Naive B cell (primary cell): ENCODE results near the gene TMEM91. TPM values are rescaled to one million over a fixed set of nuclear protein-coding genes. Genes with fewer than 3 reads are reported as not detected.

Experiments used
- ATAC-seq, 2 donors: fragments of 150-1000 bp; cut with Tn5 transposase; 2 replicates each; pipeline ENCODE4 v1.10.0; 2021; ENCODE audit warnings: low read depth in 2 of 2, mild to moderate bottlenecking in 2 of 2, moderate library complexity in 2 of 2
- DNase-seq: peaks from one replicate; pipeline ENCODE4 v3.0.0; 2022
- H3K27ac Mint-ChIP-seq, 6 donors: one replicate each; pipeline ENCODE4 v1.8.0; 2020 to 2022; ENCODE audit warnings: mild to moderate bottlenecking in 6 of 6, mixed read lengths in 6 of 6, moderate library complexity in 5 of 6, inconsistent platforms in 2 of 6
- H3K27me3 Mint-ChIP-seq, 3 donors: one replicate each; pipeline ENCODE4 v1.8.0; 2021 to 2022; ENCODE audit warnings: mixed read lengths in 3 of 3, mild to moderate bottlenecking in 1 of 3
- H3K36me3 Mint-ChIP-seq, 2 donors: one replicate each; pipeline ENCODE4 v1.8.0; 2020 to 2022; ENCODE audit warnings: mixed read lengths in 2 of 2, inconsistent platforms in 1 of 2, mild to moderate bottlenecking in 1 of 2
- H3K4me1 Mint-ChIP-seq, 3 donors: one replicate each; pipeline ENCODE4 v1.8.0; 2020 to 2022; ENCODE audit warnings: mixed read lengths in 3 of 3, inconsistent platforms in 1 of 3, mild to moderate bottlenecking in 1 of 3, moderate library complexity in 1 of 3
- H3K4me3 Mint-ChIP-seq, 8 donors: one replicate each; pipeline ENCODE4 v1.8.0; 2020 to 2022; ENCODE audit warnings: mild to moderate bottlenecking in 8 of 8, mixed read lengths in 8 of 8, moderate library complexity in 8 of 8, inconsistent platforms in 2 of 8
- H3K9me3 Mint-ChIP-seq, 7 donors: one replicate each; pipeline ENCODE4 v1.8.0; 2020 to 2022; ENCODE audit warnings: mixed read lengths in 7 of 7, mild to moderate bottlenecking in 5 of 7, inconsistent platforms in 2 of 7, moderate library complexity in 1 of 7
- polyA plus RNA-seq, 6 donors: library from polyadenylated mRNA; unstranded; fragments of 300-500 nt; fragmentation: Illumina TruSeq; gene quantifications; one replicate each; pipeline ENCODE4 v1.2.3, GENCODE V29; 2021; ENCODE audit warnings: low read depth in 6 of 6

TMEM91 gene
- polyA plus RNA-seq, 6 donors from 2014 or later: 1.7 to 3.5 (median 2.2) TPM; not detected in 1

GRCh38 chr19:41426116-41426841, 49.9 kb downstream of the TMEM91 start:
- H3K27ac Mint-ChIP-seq: no peak overlapping the region
- DNase-seq: no peak
- no peaks in the 10 kb centered on the region for H3K9me3 Mint-ChIP-seq
- H3K36me3 Mint-ChIP-seq: peaks cover 4 to 19% of the 10 kb centered on the region in 2 donors
- ATAC-seq: no peak
- H3K4me3 Mint-ChIP-seq: peak overlapping the region in 2 of 8 donors; percentile 20 to 29
- no peaks in the 10 kb centered on the region for H3K27me3 Mint-ChIP-seq
- H3K4me1 Mint-ChIP-seq: peaks cover 21 to 26% (median 21%) of the 10 kb centered on the region in 3 donors

- peak within 1 kb of the TSS in 7 of 8 donors; percentile 20 to 71 (median 61) for H3K4me3 Mint-ChIP-seq
- ATAC-seq (peak; percentile 20 to 39), DNase-seq (no peak)
- H3K9me3 Mint-ChIP-seq: no peaks in the 10 kb centered on the region
- peaks cover 20 to 21% (median 21%) of the 10 kb centered on the region in 3 donors for H3K4me1 Mint-ChIP-seq
- no peaks in the 10 kb centered on the region for H3K27me3 Mint-ChIP-seq
- peak within 1 kb of the TSS in 5 of 6 donors; percentile 76 to 97 (median 81) for H3K27ac Mint-ChIP-seq
- peaks cover 5 to 19% of the 10 kb centered on the region in 2 donors for H3K36me3 Mint-ChIP-seq
Observed at GRCh38 chr19:41426952-41427646, 50.8 kb downstream of the TMEM91 start, which contains the start of gene B3GNT8. B3GNT8 (minus strand) TSS chr19:41427374; CDS start chr19:41426778, 596 bp downstream.

GRCh38 chr19:41427647-41428480, 51.5 kb downstream of the TMEM91 start:
- Mint-ChIP-seq H3K4me3 (peak overlapping the region in 6 of 8 donors; percentile 20 to 71 (median 64)), H3K27ac (peak overlapping the region in 4 of 6 donors; percentile 78 to 97 (median 81)), H3K9me3 (no peaks in the 10 kb centered on the region), H3K36me3 (peaks cover 12 to 18% of the 10 kb centered on the region in 2 donors), H3K27me3 (no peaks in the 10 kb centered on the region), H3K4me1 (peaks cover 21 to 23% (median 21%) of the 10 kb centered on the region in 3 donors)
- DNase-seq: no peak
- peak; percentile 41 to 45 for ATAC-seq

GRCh38 chr19:41428481-41428859, 52.1 kb downstream of the TMEM91 start:
- H3K27ac Mint-ChIP-seq: peak overlapping the region in 3 of 6 donors; percentile 81 to 82 (median 81)
- no peaks in the 10 kb centered on the region for H3K9me3 Mint-ChIP-seq
- no peak for DNase-seq
- H3K27me3 Mint-ChIP-seq: no peaks in the 10 kb centered on the region
- H3K4me3 Mint-ChIP-seq: peak overlapping the region in 2 of 8 donors; percentile 16 to 66
- peaks cover 12 to 16% of the 10 kb centered on the region in 2 donors for H3K36me3 Mint-ChIP-seq
- peaks cover 21 to 23% (median 21%) of the 10 kb centered on the region in 3 donors for H3K4me1 Mint-ChIP-seq
- ATAC-seq: no peak

- Mint-ChIP-seq H3K9me3 (no peaks in the 10 kb centered on the region), H3K4me1 (peaks cover 20 to 28% (median 21%) of the 10 kb centered on the region in 3 donors), H3K4me3 (peak overlapping the region in 1 of 8 donors; percentile 57), H3K36me3 (peaks cover 12 to 24% of the 10 kb centered on the region in 2 donors), H3K27me3 (no peaks in the 10 kb centered on the region), H3K27ac (peak overlapping the region in 1 of 6 donors; percentile 57)
- ATAC-seq: no peak
- DNase-seq: no peak
Observed at GRCh38 chr19:41430922-41431321, 54.6 kb downstream of the TMEM91 start.

GRCh38 chr19:41431426-41432386, 55.4 kb downstream of the TMEM91 start:
- no peak for DNase-seq
- H3K36me3 Mint-ChIP-seq: peaks cover 12 to 24% of the 10 kb centered on the region in 2 donors
- H3K27me3 Mint-ChIP-seq: no peaks in the 10 kb centered on the region
- H3K4me1 Mint-ChIP-seq: peaks cover 20 to 30% (median 21%) of the 10 kb centered on the region in 3 donors
- no peak overlapping the region for H3K27ac Mint-ChIP-seq
- no peak overlapping the region for H3K4me3 Mint-ChIP-seq
- H3K9me3 Mint-ChIP-seq: no peaks in the 10 kb centered on the region
- ATAC-seq: no peak

GRCh38 chr19:41433171-41433570, 56.8 kb downstream of the TMEM91 start:
- no peaks in the 10 kb centered on the region for H3K27me3 Mint-ChIP-seq

More at GRCh38 chr19:41433171-41433570, 56.8 kb downstream of the TMEM91 start:
- Mint-ChIP-seq H3K27ac (no peak overlapping the region), H3K36me3 (peaks cover 12 to 31% of the 10 kb centered on the region in 2 donors), H3K9me3 (no peaks in the 10 kb centered on the region), H3K4me3 (no peak overlapping the region), H3K4me1 (peaks cover 12 to 22% (median 15%) of the 10 kb centered on the region in 3 donors)
- ATAC-seq (no peak), DNase-seq (no peak)

Other genes with a start within 250 kb of the TMEM91 start
- not detected for gene CYP2S1, start 183.3 kb upstream of the TMEM91 start, polyA plus RNA-seq
- gene AXL, start 157.3 kb upstream of the TMEM91 start, polyA plus RNA-seq: 1 to 10 TPM in 1 of 6 donors, under 1 TPM in 4, not detected in 1; 0.05 to 1.4 (median 0.26) TPM
- gene HNRNPUL1, start 112.2 kb upstream of the TMEM91 start, polyA plus RNA-seq: 10 to 100 TPM; 26.2 to 85.3 (median 54.4) TPM
- gene CCDC97, start 66.4 kb upstream of the TMEM91 start, polyA plus RNA-seq: 10 to 100 TPM; 19.8 to 37.2 (median 31.7) TPM
- 10 to 100 TPM; 20.1 to 61.9 (median 35.4) TPM for gene TGFB1, start 22.6 kb upstream of the TMEM91 start, polyA plus RNA-seq
- gene B9D2, start 12.4 kb upstream of the TMEM91 start, polyA plus RNA-seq: 10 to 100 TPM in 5 of 6 donors, 1 to 10 TPM in 1; 3.2 to 17.3 (median 14.3) TPM
- 10 to 100 TPM; 48.5 to 74.5 (median 62.6) TPM for gene EXOSC5, start 20.8 kb downstream of the TMEM91 start, polyA plus RNA-seq
- 10 to 100 TPM; 50.3 to 79.8 (median 68.0) TPM for gene BCKDHA, start 21.3 kb downstream of the TMEM91 start, polyA plus RNA-seq
- gene B3GNT8, start 50.8 kb downstream of the TMEM91 start, polyA plus RNA-seq: under 1 TPM in 4 of 6 donors, not detected in 2; 0.26 to 0.93 (median 0.35) TPM
- gene DMAC2, start 63.4 kb downstream of the TMEM91 start, polyA plus RNA-seq: 10 to 100 TPM; 47.0 to 67.1 (median 57.7) TPM
- gene ERICH4, start 66.6 kb downstream of the TMEM91 start, polyA plus RNA-seq: not detected
- 10 to 100 TPM in 5 of 6 donors, 1 to 10 TPM in 1; 7.1 to 57.2 (median 20.0) TPM for gene CEACAM21, start 199.6 kb downstream of the TMEM91 start, polyA plus RNA-seq